Measurements from ENCODE around the gene APBA1.

The APBA1 gene

DNA sequence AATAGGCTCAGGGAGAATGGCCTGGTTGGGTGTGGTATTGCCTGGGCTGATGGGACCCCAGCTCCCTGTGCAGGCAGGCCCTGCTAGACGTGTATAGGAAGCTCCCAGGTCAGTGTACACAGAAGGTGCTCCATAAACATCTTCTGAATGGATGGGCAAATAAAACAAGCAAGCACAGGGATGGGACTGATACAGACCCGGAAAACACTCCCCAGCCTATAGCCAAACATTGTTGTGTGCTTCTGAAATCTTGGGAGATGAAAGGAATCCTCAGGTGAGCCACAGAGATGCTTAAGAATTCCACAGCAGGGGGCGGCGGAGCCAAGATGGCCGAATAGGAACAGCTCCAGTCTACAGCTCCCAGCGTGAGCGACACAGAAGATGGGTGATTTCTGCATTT, 195.4 kb downstream of the APBA1 start:
- no peak overlapping the region for H3K4me3 ChIP-seq (replicated peaks; ENCODE audit: low read depth, low read length)
- peaks cover 5% of the 10 kb centered on the region; the same call in 1 of the 2 replicates for H3K27me3 ChIP-seq (replicated peaks; ENCODE audit: control insufficient read depth, insufficient read depth, low read length)
- no peak for DNase-seq (ENCODE audit: extremely low read depth, insufficient read length)
- TF ChIP-seq, protein P1, sequence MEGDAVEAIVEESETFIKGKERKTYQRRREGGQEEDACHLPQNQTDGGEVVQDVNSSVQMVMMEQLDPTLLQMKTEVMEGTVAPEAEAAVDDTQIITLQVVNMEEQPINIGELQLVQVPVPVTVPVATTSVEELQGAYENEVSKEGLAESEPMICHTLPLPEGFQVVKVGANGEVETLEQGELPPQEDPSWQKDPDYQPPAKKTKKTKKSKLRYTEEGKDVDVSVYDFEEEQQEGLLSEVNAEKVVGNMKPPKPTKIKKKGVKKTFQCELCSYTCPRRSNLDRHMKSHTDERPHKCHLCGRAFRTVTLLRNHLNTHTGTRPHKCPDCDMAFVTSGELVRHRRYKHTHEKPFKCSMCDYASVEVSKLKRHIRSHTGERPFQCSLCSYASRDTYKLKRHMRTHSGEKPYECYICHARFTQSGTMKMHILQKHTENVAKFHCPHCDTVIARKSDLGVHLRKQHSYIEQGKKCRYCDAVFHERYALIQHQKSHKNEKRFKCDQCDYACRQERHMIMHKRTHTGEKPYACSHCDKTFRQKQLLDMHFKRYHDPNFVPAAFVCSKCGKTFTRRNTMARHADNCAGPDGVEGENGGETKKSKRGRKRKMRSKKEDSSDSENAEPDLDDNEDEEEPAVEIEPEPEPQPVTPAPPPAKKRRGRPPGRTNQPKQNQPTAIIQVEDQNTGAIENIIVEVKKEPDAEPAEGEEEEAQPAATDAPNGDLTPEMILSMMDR (IDR thresholded peaks at IDR 0.05; ENCODE audit: insufficient read depth, low read length, poor library complexity, severe bottlenecking), result no peak
- no peaks in the 10 kb centered on the region for H3K36me3 ChIP-seq (ENCODE audit: control insufficient read depth, insufficient read depth, low read length)

DNA sequence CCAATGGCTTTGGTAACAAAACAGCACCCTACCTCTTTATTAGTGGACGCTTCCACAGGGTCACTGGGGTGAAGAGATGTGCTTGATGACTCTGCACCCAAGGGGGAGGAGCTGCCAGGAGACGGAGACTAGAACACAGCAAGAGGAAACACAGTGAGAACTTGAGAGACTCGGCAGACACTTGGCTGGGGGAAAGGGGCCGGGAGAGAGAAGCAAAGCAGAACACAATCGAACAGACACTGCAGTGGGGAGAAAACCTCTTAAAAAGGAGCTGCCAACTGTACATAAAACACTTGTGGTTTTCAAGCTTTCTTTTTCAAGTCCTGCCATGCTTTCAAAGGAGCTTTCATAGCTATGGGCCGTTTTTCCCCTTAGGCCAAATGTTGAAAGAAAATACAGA, 196.2 kb downstream of the APBA1 start:
- no peak for DNase-seq (ENCODE audit: extremely low read depth, insufficient read length)
- no peak overlapping the region for H3K4me3 ChIP-seq (replicated peaks; ENCODE audit: low read depth, low read length)

DNA sequence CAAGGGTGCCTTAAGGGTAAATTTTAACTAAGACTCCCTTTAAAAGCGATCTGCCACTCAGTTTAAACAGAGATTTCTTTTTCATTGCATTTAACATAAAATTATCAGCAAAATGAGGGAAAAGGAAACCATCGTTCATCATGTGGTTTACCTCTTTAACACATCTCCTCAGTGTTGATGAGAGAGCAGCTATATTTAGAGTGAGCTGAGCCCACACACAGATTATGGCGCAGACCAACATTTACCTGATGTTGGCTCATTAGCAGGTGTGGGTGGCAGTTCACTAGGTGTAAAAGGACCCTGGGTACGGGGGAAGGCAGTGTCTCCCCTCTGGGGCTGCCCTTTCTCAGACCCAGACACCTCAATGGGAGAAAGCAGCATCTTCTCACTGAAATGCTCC, 197.3 kb downstream of the APBA1 start:
- Histone ChIP-seq H3K4me3 (replicated peaks; ENCODE audit: low read depth, low read length) (no peak overlapping the region), H3K36me3 (ENCODE audit: control insufficient read depth, insufficient read depth, low read length) (no peaks in the 10 kb centered on the region), H3K27me3 (replicated peaks; ENCODE audit: control insufficient read depth, insufficient read depth, low read length) (peaks cover 5% of the 10 kb centered on the region; the same call in 1 of the 2 replicates)
- DNase-seq (ENCODE audit: extremely low read depth, insufficient read length), result no peak
- TF ChIP-seq, protein P1 (IDR thresholded peaks at IDR 0.05; ENCODE audit: insufficient read depth, low read length, poor library complexity, severe bottlenecking), result no peak

More for the DNA sequence above, 196.2 kb downstream of the APBA1 start:
- no peaks in the 10 kb centered on the region for H3K36me3 ChIP-seq (ENCODE audit: control insufficient read depth, insufficient read depth, low read length)
- TF ChIP-seq, protein P1 (IDR thresholded peaks at IDR 0.05; ENCODE audit: insufficient read depth, low read length, poor library complexity, severe bottlenecking), result no peak
- H3K27me3 ChIP-seq (replicated peaks; ENCODE audit: control insufficient read depth, insufficient read depth, low read length), result peaks cover 5% of the 10 kb centered on the region; the same call in 1 of the 2 replicates

- peaks cover 5% of the 10 kb centered on the region; the same call in 1 of the 2 replicates for H3K27me3 ChIP-seq (replicated peaks; ENCODE audit: control insufficient read depth, insufficient read depth, low read length)
- DNase-seq (ENCODE audit: extremely low read depth, insufficient read length), result no peak
- no peak overlapping the region for H3K4me3 ChIP-seq (replicated peaks; ENCODE audit: low read depth, low read length)
- H3K36me3 ChIP-seq (ENCODE audit: control insufficient read depth, insufficient read depth, low read length), result no peaks in the 10 kb centered on the region
- TF ChIP-seq, protein P1 (IDR thresholded peaks at IDR 0.05; ENCODE audit: insufficient read depth, low read length, poor library complexity, severe bottlenecking), result no peak
Observed at GRCh38 chr9:69472101-69472620, 200.0 kb downstream of the APBA1 start.

GRCh38 chr9:69471433-69471832, 200.7 kb downstream of the APBA1 start:
- TF ChIP-seq, protein P1 (IDR thresholded peaks at IDR 0.05; ENCODE audit: insufficient read depth, low read length, poor library complexity, severe bottlenecking), result no peak
- no peak for DNase-seq (ENCODE audit: extremely low read depth, insufficient read length)
- peaks cover 5% of the 10 kb centered on the region; the same call in 1 of the 2 replicates for H3K27me3 ChIP-seq (replicated peaks; ENCODE audit: control insufficient read depth, insufficient read depth, low read length)
- H3K4me3 ChIP-seq (replicated peaks; ENCODE audit: low read depth, low read length), result no peak overlapping the region
- no peaks in the 10 kb centered on the region for H3K36me3 ChIP-seq (ENCODE audit: control insufficient read depth, insufficient read depth, low read length)

Measured in GM06990 (cell line).